AG08396 (cell line): ENCODE data around the gene SLC2A4.
A peak's percentile ranks its signal among the peaks of the same experiment; 100 is the strongest.
"Not testable (repeated sequence)": the region's sequence is repeated elsewhere in the genome, so short reads cannot be mapped to it uniquely, and the experiment has no call there.

Experiments
- DNase-seq: peaks from one replicate; pipeline ENCODE4 v3.0.0; 2012; ENCODE audit warnings: low spot score, mixed read lengths

SLC2A4 gene

DNA sequence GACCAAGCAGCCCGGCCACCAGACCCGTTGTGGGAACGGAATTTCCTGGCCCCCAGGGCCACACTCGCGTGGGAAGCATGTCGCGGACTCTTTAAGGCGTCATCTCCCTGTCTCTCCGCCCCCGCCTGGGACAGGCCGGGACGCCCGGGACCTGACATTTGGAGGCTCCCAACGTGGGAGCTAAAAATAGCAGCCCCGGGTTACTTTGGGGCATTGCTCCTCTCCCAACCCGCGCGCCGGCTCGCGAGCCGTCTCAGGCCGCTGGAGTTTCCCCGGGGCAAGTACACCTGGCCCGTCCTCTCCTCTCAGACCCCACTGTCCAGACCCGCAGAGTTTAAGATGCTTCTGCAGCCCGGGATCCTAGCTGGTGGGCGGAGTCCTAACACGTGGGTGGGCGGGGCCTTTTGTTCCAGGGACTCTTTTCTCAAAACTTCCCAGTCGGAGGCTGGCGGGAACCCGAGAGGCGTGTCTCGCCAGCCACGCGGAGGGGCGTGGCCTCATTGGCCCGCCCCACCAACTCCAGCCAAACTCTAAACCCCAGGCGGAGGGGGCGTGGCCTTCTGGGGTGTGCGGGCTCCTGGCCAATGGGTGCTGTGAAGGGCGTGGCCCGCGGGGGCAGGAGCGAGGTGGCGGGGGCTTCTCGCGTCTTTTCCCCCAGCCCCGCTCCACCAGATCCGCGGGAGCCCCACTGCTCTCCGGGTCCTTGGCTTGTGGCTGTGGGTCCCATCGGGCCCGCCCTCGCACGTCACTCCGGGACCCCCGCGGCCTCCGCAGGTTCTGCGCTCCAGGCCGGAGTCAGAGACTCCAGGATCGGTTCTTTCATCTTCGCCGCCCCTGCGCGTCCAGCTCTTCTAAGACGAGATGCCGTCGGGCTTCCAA is at the start of gene SLC2A4:
SLC2A4 (plus strand) TSS at position 645 of the 879 bp plus-strand sequence; CDS start at position 862, 217 bp downstream.
- DNase-seq = peak; percentile 99

DNA sequence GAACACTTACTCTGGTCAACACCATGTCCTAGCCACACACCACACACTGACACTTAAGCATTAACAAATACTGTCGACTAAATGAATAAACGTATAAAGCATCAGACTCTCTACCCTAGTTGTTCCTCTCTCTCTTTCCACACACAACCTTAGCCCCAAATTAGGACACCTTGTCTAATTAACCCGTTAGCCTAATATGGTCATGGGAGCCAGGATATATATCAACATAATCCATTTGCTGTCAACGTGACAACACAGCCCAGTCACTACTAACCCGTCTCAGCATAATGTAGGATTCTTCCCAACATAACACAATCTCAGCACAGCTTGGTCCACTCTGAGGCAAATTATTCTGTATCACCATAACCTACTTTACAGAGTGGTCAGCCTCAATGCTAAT is 49.4 kb upstream of the SLC2A4 start:
- no peak for DNase-seq

DNA sequence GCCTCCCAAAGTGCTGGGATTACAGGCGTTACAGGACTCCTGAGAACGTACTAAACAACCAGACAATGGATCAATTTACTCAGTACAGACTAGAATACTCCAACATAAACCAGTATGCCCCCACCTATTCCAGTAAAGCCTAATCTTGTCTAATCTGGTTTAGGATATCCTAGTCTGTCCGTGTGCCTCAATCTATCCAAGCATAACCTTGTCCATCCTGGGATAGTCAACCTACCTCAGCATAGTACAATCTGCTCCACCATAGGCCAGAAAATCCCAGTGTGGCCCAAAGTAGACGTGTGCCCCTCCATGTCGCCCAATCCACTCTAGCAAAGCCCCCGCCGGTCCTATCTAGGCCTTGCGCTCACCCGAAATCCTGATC is 47.8 kb upstream of the SLC2A4 start:
- no peak for DNase-seq

DNA sequence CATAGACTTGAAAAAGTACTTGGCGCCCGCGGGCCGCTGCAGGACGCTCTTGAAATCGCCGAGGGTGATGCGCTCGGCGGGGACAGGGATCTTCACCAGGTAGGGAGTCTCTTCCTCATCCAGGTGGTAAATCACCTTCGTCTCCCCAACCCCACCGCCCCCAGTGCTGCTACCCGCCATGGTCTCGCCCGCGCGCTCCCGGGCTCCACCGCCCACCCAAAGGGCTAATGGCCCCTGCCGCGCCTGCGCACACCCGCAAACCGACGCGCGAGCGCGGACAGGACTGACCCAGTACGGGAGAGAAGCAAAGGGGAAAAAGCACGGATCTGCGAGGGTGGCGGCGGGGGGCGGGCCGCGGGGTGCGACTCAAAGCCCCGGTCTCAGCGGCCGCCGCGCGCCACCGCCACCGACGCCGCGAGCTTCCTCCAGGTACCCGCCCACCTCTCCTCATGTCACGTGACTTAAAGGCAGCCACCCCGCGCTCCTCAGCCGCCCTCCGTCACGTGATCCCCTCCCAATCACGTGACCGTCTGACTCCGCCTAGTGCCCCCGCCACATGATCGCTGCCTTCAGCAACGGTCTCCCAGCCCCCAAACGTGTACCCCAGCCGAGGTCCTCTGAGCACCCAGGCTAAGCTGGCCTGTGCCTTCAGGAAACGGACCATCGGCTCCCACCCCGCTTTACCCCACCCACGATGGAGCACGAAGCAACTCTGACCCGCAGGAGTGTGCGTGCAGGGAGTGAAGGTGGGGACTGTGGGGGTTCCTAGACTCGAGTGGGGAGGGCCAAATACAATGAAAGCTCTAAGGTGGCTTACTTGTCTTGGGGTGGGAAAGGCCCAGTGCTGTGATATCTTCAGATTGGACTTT is 47.2 kb upstream of the SLC2A4 start, which contains the start of gene DVL2:
DVL2 (minus strand) TSS at position 435 of the 869 bp plus-strand sequence; CDS start at position 180, 255 bp downstream.
- peak; percentile 96 for DNase-seq

DNA sequence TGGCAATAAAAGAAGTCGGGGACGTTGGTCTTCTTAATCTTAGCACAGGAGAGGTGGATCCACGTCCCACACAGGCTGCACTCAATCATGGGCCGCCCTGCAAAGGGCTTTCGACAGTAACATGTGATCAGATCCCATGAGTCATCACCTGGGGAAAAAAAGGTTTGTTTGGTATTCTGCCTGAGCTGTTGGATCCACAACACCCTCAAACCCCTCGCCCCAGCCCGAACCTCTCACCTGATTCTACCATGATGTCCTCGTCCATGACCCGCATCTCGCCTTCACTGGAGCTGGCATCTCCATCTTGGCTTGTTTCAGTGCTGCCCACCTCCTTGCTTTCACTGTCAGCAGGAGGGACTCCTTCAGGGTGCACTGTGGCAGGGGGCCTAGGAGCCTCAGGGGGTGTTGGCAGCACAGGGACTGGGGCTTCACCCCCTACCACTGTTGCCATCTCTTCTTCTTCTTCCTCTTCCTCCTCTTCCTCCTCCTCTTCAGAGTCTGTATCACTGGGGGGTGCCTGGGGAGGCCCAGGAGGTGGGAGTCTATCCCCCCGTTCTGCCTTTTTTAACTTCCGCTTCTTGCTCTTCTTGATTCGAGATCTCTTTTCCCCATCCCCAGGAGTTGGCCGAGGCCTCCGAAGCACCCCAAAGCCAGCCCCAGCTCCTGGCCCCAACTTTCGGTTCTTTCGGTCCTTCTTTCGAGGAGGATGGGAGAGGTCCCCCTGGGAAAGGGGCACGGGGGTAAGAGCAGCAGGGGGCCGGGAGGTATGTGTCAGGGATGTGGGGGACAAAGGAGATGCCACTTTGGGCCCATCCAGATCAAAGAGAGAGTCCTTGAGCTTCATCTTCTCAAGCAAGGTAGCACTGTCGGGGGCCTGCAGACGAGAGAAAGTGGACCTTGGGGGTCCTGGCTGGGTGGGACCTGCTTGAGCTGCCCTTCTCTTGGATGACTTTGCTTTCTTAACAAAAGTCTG is 45.5 kb upstream of the SLC2A4 start:
- DNase-seq = no peak

DNA sequence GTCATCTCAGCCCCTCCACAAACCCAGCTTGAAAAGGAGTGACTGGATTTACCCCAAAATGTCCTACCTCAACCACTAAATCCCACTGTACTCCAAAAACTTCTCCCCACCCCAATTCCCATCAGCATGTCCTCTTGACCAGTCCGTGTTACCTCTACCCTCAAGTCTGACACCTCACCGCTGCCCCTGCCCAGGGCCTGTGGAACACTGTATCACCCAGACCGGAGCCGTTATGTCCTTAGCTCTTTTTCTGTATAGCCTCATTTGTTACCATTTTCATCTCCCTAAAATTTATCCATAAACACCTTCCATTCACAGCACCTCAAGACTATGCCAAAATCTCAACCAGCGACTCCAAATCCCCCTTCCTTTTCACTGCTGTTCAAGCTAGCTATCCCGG is 44.7 kb upstream of the SLC2A4 start:
- DNase-seq = no peak

DNA sequence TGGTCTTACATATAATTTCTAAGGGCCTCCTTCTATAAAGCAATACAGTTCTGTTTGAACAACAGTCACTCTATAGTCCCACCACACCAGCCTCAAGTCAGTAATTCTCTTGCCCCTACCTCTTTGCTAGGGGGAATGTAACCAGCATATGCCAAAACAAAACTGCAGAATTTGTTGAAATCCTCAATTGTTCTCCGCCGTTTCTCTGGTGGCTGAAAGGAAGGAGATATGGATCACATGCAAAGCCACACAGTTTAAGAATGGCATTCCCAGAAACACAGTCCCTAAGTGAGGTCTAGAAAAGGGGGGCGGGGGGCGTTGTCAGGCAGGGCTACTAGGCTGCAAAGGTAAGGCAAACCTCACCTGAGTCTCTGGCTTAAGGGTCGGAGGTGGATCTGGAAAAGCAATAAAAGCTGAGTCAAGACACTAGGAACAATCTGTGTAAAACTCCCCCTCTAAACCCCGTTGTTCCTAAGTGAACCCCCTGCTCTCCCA is 44.2 kb upstream of the SLC2A4 start:
- DNase-seq = no peak

DNA sequence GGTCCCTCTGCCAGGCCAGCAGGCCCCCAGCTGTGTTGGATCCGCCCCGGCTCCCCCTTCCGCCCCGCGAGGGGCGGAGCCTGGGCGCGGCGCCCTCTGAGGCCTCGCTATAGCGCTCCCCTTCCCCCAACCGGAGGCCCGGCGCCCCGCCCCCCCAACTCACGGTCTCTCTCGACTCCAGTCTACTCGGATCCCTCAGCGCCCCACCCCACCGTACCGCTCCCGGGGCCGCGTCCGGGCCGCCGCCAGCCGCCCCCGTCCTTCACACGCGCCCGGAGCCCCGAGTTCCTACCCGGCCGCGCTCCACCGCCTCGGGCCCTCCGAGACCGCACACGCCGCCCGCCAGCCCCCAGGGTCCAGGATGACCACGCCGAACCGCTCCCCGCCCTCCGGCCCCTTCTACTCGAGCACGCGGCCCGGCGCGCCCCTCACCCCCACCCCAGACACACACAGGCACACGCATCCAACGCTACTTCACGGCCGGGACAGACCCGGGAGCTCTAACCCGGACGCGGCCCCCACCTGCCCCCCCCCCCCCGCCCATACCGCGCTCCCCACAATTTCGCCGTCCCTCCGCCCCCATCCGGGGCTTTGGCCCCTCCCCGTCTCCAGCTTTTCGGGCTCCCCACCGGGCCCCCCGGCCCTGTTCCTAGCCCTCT is 43.6 kb upstream of the SLC2A4 start:
- peak; percentile 80 for DNase-seq

DNA sequence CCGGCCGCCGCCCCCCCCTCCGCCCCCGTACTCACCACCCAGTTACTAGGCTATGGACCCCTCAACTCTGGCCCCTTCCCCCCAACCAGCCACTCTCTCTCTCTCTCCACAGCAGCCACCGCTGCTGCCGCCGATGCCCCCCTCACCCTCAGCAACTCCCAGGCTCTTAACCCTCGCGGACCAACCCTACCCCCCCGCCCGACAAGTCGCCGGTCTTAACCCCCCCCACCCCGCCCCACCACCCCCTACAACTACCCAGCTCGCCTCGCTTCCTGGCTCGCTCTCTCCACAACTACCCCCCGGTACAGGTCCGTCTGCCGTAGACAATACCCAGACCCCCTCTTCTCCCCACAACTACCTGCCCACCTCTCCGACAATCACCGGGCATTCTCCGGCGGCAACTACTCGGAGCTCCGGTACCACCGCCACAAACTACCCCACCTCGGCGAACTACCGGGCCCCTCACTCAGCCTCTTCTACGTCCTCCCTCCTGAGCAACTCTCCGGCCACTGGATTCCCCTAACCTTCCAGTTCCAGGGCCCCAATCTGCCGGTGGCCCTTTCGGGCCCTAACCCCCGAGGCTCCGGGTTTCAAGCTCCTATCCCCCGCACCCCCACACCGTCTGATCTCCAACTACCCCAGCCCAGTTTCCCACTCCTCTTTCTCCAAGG is 43.0 kb upstream of the SLC2A4 start:
- no peak for DNase-seq

DNA sequence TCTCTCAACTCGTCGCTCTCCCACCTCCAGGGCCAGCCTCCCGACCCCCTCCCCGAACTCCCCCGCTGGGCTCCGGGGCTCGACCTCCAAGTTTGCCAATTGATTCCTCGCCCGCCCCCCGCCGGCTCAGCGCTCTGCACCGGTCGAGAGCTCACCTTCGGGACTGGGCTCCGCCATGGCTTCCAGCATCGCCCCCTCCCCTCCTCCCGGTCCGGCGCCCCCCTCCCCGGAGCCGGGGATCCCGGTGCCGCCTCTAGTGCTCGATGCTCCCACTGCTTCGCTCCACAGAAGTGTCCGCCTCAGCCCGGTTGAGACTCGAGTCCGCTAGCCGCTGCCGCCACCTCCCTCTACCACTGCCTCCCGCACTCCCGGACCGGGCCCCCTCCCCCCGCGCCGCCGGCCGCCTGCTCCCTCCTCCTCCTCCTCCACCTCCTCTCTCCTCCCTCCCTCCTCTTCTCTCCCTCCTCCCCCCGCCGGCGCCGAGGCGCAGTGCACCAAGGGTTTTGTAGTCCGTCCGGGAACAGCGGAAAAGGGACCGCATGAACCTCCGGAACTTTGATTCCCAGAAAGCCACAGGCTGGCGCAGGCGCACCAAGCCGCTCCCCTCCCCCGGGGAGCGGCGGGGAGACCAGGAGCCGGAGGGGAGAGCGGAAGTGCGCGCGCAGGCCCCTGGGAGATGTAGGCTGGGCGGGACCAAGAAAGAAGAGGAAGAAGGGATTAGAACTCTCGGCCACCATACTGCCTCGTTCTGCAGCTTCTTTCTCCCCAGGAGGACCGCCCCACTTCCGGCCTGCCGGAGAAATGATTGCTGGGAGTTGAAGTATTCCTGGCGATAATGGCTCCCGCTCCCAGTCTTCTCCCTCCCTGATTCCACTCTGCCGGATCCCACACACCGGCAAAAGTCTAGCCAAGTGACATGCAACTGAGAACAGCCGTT is 42.2 kb upstream of the SLC2A4 start, which contains the start of gene PHF23:
PHF23 (minus strand) TSS at position 367 of the 937 bp plus-strand sequence; CDS start at position 189, 178 bp downstream.
- peak; percentile 99 for DNase-seq

DNA sequence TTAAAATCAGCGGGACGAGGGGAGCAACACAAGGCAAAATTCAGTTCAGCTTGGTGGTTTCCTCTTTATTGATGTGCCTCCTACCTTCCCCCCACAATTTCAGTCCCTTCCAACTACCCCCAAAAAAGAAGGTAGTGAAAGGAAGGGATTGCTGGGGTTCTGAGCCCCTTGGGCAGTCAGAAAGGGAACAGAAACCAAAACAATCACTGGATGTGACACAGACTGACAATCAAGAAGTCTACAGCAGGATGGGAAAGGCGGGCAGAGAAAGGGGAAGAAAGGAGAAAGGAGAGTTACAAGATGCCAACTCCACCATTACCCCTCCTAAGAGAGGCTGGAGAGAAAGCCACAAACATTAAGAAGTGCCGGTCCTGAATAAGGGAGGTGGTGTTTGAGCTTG is 41.1 kb upstream of the SLC2A4 start:
- DNase-seq = no peak

DNA sequence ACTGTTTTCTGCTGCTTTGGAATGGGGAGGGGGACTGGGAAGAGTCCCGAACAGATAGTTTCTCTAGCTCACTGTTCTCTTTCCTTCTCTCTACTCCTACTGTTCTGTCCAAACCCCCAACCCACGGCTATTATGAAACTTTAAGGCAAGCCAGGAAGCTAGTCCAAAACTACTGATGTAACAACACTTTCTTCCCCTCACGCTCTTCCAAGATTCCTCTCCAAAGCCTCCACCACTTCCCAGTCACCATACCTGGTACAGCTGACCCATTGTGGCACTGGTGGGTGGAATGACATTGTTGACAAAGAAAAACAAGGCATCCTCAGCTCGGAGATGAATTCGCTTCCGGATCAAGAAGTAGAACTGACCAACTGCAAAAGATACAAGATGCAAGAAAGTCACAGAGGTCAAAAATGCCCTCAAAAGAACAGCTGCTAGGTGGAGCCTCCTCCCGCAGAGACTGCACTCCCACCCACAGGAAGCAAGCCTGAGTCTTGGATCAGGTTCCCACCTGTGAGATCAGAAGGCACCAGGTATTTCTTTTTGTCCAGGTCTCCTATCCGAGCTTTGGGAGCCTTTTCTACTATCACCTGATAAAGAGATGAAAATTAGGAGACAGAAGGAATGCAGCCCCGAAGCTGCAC is 40.3 kb upstream of the SLC2A4 start:
- DNase-seq = no peak

DNA sequence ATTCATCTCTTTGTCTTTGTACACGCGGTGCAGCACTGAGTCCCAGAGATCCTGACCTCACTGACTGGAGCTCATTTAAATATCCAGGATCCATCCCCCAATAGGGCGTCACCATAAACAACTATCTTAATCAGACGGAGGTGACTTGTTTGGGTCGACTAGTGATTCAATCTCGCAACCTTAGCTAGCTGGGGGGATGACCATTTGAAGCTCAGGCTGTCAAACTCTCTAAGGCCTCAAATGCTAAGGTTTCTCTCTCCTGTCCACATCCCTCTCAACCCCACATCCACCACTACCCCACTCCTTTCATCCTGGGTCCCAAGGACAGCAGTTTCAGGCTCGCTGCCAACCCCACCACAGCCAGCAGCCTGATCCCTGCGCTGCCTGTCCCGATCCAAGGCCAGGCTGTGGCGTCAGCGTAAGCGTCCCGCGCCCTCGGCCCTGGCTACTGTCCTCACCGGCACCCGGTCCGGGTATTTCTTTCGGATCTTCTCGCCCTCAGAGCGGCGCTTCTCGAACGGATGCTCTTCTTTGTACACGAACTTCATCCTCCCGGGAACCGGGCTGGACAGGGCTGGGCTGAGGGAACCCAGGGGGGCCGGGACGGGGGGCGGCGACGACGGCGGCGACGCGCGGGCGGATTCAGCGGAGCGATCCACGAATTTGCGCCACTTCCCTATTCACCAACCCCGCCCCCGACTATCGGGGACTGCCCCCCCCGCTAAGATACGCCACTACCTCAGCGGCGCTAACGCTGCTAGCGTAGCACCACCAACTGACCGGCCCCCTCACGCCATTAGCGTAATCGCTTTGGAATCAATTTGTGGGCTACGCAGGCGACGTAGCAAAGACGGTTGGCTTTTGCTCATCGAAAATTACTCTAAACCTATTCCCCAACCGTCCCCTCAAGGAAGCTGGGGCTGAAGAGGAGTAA is 39.5 kb upstream of the SLC2A4 start, which contains the start of gene GABARAP:
GABARAP (minus strand) TSS at position 667 of the 934 bp plus-strand sequence; CDS start at position 548, 119 bp downstream.
- peak; percentile 88 for DNase-seq

DNA sequence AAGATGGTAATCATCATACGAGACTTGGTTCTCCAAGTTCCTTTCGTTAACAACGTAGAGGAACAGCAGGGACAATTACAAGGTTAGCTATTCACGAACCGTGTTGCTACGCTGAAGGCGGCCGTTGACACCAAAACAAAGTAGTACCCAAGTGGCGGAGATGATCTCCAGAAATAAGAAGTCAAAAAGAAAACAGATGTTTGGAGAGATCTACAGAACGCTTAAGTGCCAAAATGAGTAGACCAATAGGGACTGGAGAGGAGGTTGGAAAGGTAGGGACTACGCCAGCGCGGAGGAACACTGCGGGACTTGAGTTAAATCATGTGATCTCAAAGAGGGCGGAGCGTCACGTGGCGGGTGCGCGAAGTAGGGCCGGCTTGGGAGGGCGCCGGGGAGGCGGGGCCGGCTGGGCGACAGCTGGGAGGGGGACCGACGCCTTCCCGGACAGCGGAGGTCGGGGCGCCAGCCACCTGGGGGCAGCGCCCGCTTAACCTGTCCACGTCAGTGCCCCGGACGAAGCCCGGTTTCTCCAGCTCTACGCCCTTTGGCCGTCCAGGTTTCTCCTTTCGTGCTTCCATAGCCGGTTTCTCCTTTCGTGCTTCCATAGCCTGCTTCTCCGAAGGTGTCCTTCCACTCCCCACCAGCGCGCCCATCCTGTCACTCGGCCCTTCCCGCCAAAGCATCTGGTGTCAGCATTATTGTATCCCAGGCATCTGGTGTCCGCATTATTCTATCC is 38.6 kb upstream of the SLC2A4 start:
- DNase-seq = peak; percentile 90

DNA sequence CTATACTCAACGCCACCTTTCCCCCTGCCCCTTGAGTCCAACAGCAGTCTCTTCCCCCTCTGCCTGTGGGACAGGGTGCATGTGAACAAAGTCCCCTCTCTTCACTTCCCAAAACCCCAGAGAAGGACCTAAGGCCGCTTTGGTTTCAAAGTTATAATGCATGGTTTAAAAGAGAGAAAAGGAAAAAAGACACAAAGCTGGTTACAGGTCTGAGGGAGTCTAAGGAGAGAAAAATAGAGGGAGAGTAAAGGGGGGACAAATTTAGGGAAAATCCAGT is 38.1 kb upstream of the SLC2A4 start:
- DNase-seq = no peak

DNA sequence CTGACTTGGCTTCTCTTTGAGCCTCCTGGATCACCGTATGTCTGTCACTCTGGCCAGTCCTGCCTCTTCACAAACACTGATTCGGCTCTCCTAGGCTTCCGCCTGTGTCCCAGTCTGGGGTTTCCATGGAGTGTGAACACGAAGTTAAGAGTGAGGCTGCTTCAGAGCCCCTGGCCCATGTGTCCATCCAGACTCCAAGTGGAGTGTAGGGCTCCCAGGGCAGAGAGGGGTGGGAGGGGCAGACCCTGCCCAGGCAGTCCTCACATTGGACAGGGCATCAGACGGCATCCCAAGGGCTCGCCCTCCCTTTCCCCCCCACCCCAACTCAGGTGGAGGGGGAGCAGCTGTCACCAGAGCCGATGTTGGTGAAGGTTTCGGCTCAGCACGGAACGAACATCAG is 37.7 kb upstream of the SLC2A4 start:
- DNase-seq = not testable (repeated sequence)

DNA sequence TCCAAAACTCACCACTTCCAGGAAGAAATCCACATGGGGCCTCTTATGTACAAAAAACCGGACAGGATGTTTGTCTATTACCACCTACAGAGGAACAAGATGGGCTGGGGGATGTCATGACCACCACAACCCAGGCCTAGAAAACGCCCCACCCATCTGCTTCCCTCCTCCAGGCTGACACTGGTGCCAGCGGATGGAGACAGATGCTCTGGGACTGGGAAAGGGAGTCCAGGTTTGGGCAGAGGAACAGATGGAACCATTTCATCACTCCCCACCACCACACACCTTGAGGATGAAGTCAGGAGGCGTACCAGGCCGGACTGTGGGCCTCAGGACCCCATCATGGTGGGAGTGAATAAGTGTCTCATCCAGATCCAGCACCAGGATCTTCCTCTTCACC is 34.7 kb upstream of the SLC2A4 start:
- no peak for DNase-seq
